ENCODE data around the gene LRRC75B. TPM values are rescaled to one million over a fixed set of nuclear protein-coding genes. Genes with fewer than 3 reads are reported as not detected.
"Not testable (repeated sequence)": the region's sequence is repeated elsewhere in the genome, so short reads cannot be mapped to it uniquely, and the experiment has no call there.

LRRC75B gene
- total RNA-seq, 1 donor = 0.63 TPM

GRCh38 chr22:24593559-24593835 is 624 bp upstream of the LRRC75B start:
- H3K4me3 ChIP-seq (ENCODE audit: low read length); H3K9me3 ChIP-seq (ENCODE audit: low read depth, low read length): not testable (repeated sequence)
- H3K4me1 ChIP-seq (ENCODE audit: insufficient read depth, low read length) = peaks cover 10% of the 10 kb centered on the region

DNA sequence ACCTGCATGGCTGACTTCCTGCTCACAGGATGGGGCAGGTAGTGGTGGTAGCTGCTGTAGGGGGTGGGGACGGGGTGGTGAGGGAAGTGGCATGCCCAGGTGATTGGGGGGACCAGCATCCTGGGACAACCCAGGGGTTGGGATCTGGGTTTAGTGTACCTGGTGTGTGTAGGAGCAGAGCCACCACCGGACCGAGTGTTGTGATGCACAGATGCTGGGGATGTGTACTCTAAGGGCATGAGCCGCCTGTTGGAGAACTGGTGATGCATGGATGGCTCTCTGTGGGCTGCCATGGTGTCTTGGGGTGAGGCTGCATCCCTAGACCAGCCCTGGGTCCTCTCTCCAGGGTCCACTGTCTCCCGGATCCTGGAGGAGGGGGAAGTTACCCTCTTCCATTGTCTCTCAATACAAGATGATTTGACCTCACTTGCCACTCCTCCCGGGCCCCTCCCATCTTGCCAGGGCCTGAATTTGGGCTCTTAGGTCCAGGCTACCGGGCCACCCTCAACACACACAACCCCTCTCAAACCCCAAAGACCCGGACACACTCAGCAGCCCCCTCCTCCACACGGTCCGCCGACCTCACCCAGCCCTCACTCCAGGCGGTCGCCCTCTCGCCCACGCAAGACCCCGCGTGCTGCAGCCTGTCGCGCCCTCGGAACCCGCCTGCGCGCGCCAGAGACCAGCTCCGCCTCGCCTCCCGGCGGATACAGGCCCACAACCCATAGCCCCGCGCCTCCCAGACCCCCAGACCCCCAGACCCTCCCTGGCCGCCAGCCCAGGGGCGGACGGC is 619 bp downstream of the LRRC75B start:
- H3K4me3 ChIP-seq (ENCODE audit: low read length) = peak overlapping the region; percentile 29
- H3K9me3 ChIP-seq (ENCODE audit: low read depth, low read length) = no peaks in the 10 kb centered on the region
- H3K4me1 ChIP-seq (ENCODE audit: insufficient read depth, low read length) = peaks cover 10% of the 10 kb centered on the region
- H3K27me3 ChIP-seq (ENCODE audit: insufficient read depth, low read length) = no peaks in the 10 kb centered on the region

More at GRCh38 chr22:24593559-24593835, 624 bp upstream of the LRRC75B start:
- not testable (repeated sequence) for H3K27me3 ChIP-seq (ENCODE audit: insufficient read depth, low read length)

GRCh38 chr22:24591286-24591830 is 1.5 kb downstream of the LRRC75B start:
- no peak overlapping the region for H3K4me3 ChIP-seq (ENCODE audit: low read length)
- no peaks in the 10 kb centered on the region for H3K9me3 ChIP-seq (ENCODE audit: low read depth, low read length)
- peaks cover 10% of the 10 kb centered on the region for H3K4me1 ChIP-seq (ENCODE audit: insufficient read depth, low read length)
- H3K27me3 ChIP-seq (ENCODE audit: insufficient read depth, low read length) = no peaks in the 10 kb centered on the region

GRCh38 chr22:24590596-24591173 is 2.2 kb downstream of the LRRC75B start:
- Histone ChIP-seq H3K4me3 (ENCODE audit: low read length) (no peak overlapping the region), H3K9me3 (ENCODE audit: low read depth, low read length) (no peaks in the 10 kb centered on the region), H3K27me3 (ENCODE audit: insufficient read depth, low read length) (no peaks in the 10 kb centered on the region), H3K4me1 (ENCODE audit: insufficient read depth, low read length) (peaks cover 10% of the 10 kb centered on the region)

DNA sequence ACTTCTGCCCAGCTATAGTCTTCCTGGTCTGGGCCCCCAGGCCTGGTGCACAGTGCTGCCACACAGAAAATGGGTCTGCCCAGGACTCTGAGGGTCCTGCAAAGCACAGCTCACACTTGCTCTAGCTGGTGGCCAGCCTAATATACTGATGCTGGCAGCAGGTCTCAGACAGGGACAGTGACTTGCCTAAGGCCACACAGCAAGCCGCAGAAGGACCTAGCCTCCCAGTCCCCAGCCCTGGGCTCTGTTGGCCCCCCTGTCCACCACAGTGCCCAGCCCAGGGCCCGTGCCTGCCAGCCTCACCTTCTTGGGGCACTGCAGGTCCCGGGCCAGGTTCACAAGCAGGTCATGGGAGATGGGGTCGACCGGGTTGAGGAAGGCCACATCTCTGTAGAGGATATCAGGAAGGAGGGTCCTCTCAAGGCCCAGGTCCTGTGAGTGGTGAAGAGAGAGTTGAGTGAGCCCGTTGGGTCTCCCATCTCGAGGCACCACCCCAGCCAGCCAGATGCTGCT is 3.3 kb downstream of the LRRC75B start:
- Histone ChIP-seq H3K9me3 (ENCODE audit: low read depth, low read length) (no peaks in the 10 kb centered on the region), H3K4me1 (ENCODE audit: insufficient read depth, low read length) (peaks cover 10% of the 10 kb centered on the region), H3K27me3 (ENCODE audit: insufficient read depth, low read length) (no peaks in the 10 kb centered on the region), H3K4me3 (ENCODE audit: low read length) (no peak overlapping the region)

DNA sequence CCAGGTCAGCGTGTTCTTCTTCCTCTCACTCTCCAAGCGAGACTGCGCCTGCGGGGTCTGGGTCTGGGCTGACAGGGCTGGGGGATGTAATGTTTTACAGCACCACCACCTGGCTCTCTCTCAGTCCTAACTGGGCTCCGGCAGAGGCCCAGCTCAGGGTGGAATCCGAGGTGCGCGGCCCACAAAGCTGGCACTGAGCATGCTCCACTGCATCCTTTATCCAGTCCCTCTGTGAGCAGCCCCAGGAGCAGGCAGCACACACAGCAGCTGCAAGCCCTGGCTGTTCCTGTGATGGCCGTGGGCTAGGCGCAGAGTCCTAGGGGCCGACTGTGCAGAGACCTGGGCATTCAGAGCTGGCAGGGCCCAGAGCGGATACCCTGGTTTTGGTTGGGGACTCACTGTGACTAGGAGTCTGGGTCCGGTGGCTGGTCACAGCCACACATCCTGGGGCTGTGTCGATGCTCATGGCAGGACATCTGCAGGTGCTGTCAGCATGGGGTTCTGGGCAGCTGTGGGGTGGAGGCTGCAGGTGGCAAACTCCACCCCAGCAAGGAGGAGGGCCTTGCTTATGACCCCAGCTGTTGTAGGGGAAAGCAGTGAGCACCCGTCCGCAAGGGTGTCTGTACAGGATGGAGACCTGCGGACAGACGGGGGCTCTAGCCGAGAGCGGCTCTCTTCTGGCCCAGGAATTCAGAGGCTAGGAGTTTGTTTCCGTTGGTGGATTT is 4.0 kb downstream of the LRRC75B start:
- Histone ChIP-seq H3K9me3 (ENCODE audit: low read depth, low read length) (no peaks in the 10 kb centered on the region), H3K27me3 (ENCODE audit: insufficient read depth, low read length) (no peaks in the 10 kb centered on the region), H3K4me3 (ENCODE audit: low read length) (no peak overlapping the region), H3K4me1 (ENCODE audit: insufficient read depth, low read length) (peaks cover 10% of the 10 kb centered on the region)

DNA sequence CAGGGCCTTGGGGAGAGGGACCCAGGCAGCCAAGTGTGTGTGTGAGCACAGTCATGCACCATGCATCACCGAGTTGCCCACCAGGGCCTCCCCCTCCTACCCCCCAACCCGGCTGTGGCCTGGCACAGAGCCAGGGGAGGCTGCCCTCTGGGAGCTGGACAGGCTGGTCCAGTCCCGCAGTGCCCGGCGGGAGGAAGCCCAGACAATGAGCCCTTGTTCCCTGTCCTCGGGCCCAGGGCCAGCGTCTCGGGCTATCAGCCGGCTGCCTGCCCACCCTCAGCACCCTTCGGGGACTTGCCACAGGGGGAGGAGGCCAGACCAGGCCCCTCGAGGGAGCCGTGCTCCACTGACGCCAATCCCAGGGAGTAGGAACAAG is 4.5 kb downstream of the LRRC75B start:
- Histone ChIP-seq H3K9me3 (ENCODE audit: low read depth, low read length) (no peaks in the 10 kb centered on the region), H3K4me3 (ENCODE audit: low read length) (no peak overlapping the region), H3K27me3 (ENCODE audit: insufficient read depth, low read length) (no peaks in the 10 kb centered on the region), H3K4me1 (ENCODE audit: insufficient read depth, low read length) (peaks cover 9% of the 10 kb centered on the region)

DNA sequence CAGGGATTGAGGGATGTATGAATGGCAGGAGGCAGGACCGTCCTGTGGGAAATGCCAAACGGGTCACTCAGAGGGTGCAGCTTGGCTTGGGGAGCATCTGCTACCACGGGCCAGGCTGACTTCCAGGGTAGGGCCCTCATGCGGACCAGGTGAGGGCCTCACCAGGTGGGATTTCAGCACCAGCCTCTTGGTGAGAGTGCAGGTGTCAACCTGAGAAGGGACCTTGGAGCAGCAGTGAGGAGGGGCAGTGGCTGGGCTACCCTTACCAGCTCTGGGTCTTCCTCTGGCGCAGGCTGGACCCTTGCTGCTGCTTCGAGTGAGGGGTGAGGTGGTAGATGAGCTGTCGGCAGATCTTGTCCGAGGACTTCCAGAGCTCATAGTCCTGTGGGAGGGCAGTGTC is 4.9 kb downstream of the LRRC75B start:
- H3K4me1 ChIP-seq (ENCODE audit: insufficient read depth, low read length) = peaks cover 6% of the 10 kb centered on the region
- no peaks in the 10 kb centered on the region for H3K27me3 ChIP-seq (ENCODE audit: insufficient read depth, low read length)
- no peak overlapping the region for H3K4me3 ChIP-seq (ENCODE audit: low read length)
- H3K9me3 ChIP-seq (ENCODE audit: low read depth, low read length) = no peaks in the 10 kb centered on the region

DNA sequence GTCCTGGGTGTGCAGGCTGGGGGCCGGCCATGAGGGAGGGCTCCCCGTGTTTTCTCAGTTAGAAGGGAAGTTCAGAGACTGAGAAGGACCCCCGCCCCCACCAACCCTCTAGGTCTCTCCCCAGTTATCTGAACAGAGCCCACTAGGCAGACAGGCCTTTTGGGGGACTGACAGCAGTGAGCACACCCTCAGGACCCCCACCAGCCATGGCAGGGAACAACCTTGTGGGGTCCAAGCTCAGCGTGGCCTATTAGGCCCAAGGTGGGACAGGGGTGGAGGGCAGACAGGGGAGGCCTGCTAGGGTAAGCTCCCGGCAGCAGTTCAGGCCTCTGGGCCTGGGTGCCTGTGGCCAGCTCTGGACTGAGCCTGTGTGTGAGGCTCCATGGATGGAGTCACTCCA is 5.6 kb downstream of the LRRC75B start:
- H3K27me3 ChIP-seq (ENCODE audit: insufficient read depth, low read length) = no peaks in the 10 kb centered on the region
- no peak overlapping the region for H3K4me3 ChIP-seq (ENCODE audit: low read length)
- H3K9me3 ChIP-seq (ENCODE audit: low read depth, low read length) = no peaks in the 10 kb centered on the region
- peaks cover 2% of the 10 kb centered on the region for H3K4me1 ChIP-seq (ENCODE audit: insufficient read depth, low read length)

DNA sequence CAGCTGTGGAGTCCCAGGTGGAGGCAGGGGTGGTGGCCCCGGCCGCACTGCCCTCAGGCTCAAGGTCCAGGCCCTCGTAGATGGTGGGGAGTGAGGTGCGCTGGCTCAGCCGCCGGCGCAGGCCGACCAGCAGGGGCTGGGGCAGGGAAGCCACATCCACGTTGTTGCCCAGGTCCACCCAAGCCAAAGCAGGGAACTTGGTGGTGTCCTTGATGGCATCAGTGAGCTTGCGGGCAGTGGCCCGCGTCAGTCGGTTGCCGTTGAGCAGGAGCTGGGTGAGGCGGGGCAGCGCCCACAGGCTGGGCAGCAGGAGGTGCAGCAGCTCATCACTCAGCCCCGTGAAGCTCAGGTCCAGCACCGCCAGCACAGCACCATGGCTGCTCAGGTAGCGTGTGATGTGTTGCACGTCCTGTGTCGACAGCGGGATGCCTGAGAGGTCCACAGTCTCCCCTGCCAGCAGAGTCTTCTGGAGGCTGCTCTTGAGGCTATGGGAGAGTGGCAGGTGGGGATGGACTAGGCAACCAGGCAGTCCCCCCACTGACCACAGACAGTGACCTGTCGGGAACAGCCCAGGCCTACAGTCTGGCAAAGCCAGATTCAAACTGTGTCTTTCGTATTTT is 6.8 kb downstream of the LRRC75B start:
- H3K9me3 ChIP-seq (ENCODE audit: low read depth, low read length) = no peaks in the 10 kb centered on the region
- H3K4me3 ChIP-seq (ENCODE audit: low read length) = no peak overlapping the region
- no peaks in the 10 kb centered on the region for H3K4me1 ChIP-seq (ENCODE audit: insufficient read depth, low read length)
- no peaks in the 10 kb centered on the region for H3K27me3 ChIP-seq (ENCODE audit: insufficient read depth, low read length)

- Histone ChIP-seq H3K27me3 (ENCODE audit: insufficient read depth, low read length) (no peaks in the 10 kb centered on the region), H3K4me1 (ENCODE audit: insufficient read depth, low read length) (no peaks in the 10 kb centered on the region), H3K4me3 (ENCODE audit: low read length) (no peak overlapping the region), H3K9me3 (ENCODE audit: low read depth, low read length) (no peaks in the 10 kb centered on the region)
Measured at GRCh38 chr22:24585461-24585860, 7.4 kb downstream of the LRRC75B start.

DNA sequence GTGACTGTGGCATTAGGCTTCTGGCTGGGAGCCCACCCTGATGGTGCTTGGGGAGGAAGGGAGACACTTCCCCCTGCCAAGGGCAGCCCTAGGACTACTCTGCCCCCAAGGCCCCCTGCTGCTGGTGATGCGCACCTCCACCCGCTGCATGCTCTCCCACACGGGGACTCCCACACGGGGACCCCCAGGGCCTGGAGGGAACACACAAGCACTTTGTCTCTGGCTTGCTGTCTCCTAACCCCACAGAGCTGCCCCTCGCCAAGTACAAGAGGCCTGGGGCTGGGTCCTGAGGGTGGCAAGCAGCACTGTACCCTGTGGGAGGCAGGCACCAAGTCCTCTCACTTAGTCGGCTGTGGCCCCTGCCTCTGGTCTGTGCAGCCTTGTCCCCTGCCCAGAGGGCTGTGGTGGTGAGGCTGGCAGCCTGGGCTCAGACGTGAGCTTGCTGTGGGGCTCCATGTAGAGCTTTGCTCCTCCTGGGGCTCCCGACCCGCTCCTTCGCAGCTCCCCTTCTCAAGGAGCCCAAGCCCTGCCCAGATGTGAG is 7.9 kb downstream of the LRRC75B start:
- Histone ChIP-seq H3K4me3 (ENCODE audit: low read length) (no peak overlapping the region), H3K9me3 (ENCODE audit: low read depth, low read length) (no peaks in the 10 kb centered on the region), H3K27me3 (ENCODE audit: insufficient read depth, low read length) (no peaks in the 10 kb centered on the region), H3K4me1 (ENCODE audit: insufficient read depth, low read length) (no peaks in the 10 kb centered on the region)

- Histone ChIP-seq H3K4me1 (ENCODE audit: insufficient read depth, low read length) (no peaks in the 10 kb centered on the region), H3K27me3 (ENCODE audit: insufficient read depth, low read length) (no peaks in the 10 kb centered on the region), H3K4me3 (ENCODE audit: low read length) (no peak overlapping the region), H3K9me3 (ENCODE audit: low read depth, low read length) (no peaks in the 10 kb centered on the region)
Measured at GRCh38 chr22:24584166-24584790, 8.6 kb downstream of the LRRC75B start.

All from mononuclear cell (primary cell).